Stomach (tissue), 4 donors: ENCODE data around the gene CLNS1A.

Experiments used
- EP300 ChIP-seq: sonication (generic); formaldehyde crosslinking; IDR thresholded peaks from one replicate; pipeline ENCODE4 v1.6.1; 2017; ENCODE audit warnings: antibody characterized with exemption
- POLR2A ChIP-seq, 4 donors: fragments of 450-650 bp; IDR thresholded peaks; one replicate each; pipeline ENCODE4 v1.6.1; 2016; ENCODE audit warnings: antibody characterized with exemption in 4 of 4, control low read depth in 2 of 4, mild to moderate bottlenecking in 1 of 4, moderate library complexity in 1 of 4
- POLR2AphosphoS5 ChIP-seq, 3 donors: sonication (generic); formaldehyde crosslinking; IDR thresholded peaks; one replicate each; pipeline ENCODE4 v1.6.1; 2016; ENCODE audit warnings: antibody characterized with exemption in 3 of 3
- TF ChIP-seq, protein P1 (sequence below), 7 experiments: fragments of 450-650 bp in 4 of 7; fragments of 200-600 bp in 3 of 7; sonication (generic) in 3 of 7; IDR thresholded peaks; one replicate each; pipeline ENCODE4 v1.5.1; 2016 to 2019; ENCODE audit warnings: antibody characterized with exemption in 7 of 7, control low read depth in 2 of 7, mild to moderate bottlenecking in 1 of 7

DNA sequence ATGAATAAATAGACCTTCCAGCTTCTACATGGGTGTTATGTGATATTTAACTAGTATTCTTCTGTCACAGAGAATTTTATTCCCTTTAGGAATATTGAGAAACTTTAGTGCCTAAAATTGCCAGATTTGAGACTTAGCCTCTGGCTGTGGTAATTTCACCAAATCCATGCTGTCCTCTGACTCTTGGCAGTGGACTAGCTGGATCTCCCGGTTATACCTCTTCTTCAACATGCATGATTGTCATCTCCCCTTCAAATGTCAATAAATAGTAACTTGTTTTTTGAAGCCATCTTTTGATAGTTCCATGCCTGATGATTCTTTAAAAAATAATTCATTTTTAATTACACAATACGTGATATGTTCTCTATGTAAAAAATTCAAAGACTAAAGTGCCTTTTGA lies 39.4 kb downstream of the CLNS1A start:
- TF ChIP-seq, protein P1, sequence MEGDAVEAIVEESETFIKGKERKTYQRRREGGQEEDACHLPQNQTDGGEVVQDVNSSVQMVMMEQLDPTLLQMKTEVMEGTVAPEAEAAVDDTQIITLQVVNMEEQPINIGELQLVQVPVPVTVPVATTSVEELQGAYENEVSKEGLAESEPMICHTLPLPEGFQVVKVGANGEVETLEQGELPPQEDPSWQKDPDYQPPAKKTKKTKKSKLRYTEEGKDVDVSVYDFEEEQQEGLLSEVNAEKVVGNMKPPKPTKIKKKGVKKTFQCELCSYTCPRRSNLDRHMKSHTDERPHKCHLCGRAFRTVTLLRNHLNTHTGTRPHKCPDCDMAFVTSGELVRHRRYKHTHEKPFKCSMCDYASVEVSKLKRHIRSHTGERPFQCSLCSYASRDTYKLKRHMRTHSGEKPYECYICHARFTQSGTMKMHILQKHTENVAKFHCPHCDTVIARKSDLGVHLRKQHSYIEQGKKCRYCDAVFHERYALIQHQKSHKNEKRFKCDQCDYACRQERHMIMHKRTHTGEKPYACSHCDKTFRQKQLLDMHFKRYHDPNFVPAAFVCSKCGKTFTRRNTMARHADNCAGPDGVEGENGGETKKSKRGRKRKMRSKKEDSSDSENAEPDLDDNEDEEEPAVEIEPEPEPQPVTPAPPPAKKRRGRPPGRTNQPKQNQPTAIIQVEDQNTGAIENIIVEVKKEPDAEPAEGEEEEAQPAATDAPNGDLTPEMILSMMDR (IDR thresholded peaks at IDR 0.05): no peak
- TF ChIP-seq POLR2A (IDR thresholded peaks at IDR 0.05): no peak
- TF ChIP-seq EP300: no peak
- no peak for TF ChIP-seq POLR2AphosphoS5 (IDR thresholded peaks at IDR 0.05)
